Fibroblast of the conjunctiva (primary cell): ENCODE results near the gene SYCP2.

Experiments used
- DNase-seq: peaks from one replicate; pipeline ENCODE4 v3.0.0-alpha.2; 2010; ENCODE audit warnings: low read depth

SYCP2 gene

DNA sequence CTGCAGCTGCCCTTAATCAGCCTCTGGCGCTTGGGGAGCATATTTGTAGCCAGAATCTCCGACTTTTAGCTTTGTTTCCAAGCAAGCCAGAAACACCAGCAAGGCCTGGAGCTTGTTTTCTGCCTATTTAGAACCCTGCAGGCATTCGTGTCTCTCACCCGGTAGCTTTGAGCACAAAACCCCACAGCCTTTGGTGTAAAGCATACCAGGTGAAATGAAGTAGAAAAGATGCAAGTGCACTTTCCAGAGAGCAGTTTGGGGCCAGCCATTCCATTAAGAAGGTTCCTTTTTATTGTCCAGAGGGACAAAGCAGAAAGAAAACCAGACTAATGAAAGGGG, 7.5 kb upstream of the SYCP2 start:
- DNase-seq: no peak

- DNase-seq: peak; percentile 93
Observed at GRCh38 chr20:59940129-59940955, 6.9 kb upstream of the SYCP2 start, which contains the start of the genes FAM217B and PPP1R3D. TSS of gene FAM217B (plus strand) at chr20:59940389. CDS start at chr20:59943944, 3,555 bp downstream. TSS of gene PPP1R3D (minus strand) at chr20:59940305. CDS start at chr20:59939931, 374 bp downstream.

DNA sequence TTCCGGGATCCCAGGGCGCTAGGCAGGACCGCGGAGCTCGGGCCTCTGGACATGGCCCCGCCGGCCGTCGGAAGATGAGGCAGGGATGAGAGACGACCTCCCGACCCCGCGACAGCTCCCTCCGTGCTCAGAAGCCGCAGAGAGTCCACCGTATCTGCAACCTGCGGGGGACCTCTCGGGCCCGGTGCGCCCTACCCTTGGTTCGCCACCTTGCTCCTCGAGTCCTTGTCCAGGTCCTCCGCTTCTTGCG, 6.4 kb upstream of the SYCP2 start:
- DNase-seq: no peak

- DNase-seq: no peak
Observed at GRCh38 chr20:59939052-59939878, 5.8 kb upstream of the SYCP2 start.

- no peak for DNase-seq
Observed at GRCh38 chr20:59938696-59939051, 5.2 kb upstream of the SYCP2 start.

- no peak for DNase-seq
Observed at GRCh38 chr20:59938221-59938620, 4.8 kb upstream of the SYCP2 start.

DNA sequence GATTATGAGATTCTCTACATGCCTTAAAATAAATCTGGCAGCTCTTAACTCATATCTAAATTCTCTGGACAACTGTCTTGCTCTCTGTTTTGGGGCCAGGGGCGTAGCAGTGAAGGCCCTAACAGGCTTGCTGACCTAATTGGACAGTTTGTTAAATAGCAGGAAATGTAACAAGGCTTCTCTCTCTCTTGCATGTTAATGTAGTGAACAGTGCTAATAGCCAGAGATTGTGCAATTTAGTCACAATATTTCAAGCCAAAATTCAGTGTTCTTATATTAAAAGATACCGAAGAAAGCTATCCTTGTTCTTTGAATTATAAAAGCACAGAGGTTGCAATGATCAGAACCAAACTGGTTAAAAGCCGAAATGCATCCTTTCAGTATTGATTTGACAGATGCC, 3.7 kb upstream of the SYCP2 start:
- no peak for DNase-seq

GRCh38 chr20:59936409-59936808, 3.0 kb upstream of the SYCP2 start:
- DNase-seq: no peak

- no peak for DNase-seq
Observed at GRCh38 chr20:59935457-59936185, 2.2 kb upstream of the SYCP2 start.

DNA sequence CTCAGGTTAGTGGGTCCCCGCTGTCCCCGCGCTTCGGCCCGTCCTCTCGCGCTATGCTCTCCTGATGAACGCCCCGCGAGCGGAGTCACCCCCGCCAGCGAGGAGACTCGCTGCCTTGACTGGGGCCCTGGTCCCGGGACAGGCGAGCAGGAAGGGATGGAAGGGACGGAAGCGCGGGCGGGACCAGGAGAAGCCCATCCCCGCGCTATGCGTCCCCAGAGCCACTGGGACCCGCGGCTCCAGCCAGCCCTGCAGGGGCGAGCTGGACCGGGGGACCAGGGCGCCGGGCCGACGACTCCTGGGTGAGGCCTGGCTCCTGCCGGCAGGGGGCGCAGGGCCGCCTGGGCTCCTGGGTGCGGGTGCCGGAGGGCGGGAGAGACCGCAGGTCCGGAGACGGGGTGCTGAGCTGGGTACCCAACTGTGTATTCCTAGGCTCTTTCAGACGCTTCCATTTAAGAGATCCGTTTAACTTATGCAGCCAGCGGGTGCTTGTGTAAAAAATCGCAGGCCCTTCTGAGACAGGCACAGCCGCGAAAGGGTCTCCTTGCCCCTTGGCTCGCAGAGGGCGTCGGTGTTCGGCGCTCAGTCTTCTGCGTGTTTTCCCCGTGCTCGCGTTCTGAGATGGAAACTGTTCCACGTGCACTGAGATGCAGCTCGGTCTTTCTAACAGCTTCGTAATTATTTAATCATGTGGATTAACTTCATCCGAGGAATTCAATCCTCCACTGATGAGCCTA, 580 bp upstream of the SYCP2 start:
- no peak for DNase-seq

GRCh38 chr20:59932616-59933295, 681 bp downstream of the SYCP2 start:
- no peak for DNase-seq

GRCh38 chr20:59931511-59932312, 1.7 kb downstream of the SYCP2 start:
- DNase-seq: no peak

DNA sequence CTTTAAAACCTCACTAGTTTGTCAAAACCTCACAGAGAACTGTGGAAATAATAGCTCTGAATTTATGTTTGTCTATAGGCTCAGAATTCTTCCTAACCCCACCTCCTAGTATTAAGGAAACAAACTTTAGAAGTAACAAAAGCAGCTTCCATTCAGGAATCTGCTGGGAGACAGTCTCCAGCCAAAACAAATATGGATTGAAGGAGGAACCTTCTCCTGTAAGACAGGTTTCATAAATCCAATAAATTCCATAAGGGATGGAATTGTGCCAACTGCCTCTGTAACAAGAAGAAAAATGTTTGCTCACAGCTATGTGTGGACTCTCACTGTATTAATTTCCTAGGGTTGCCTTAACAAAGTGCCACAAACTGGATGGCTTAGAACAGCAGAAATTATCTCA, 7.5 kb downstream of the SYCP2 start:
- no peak for DNase-seq

DNA sequence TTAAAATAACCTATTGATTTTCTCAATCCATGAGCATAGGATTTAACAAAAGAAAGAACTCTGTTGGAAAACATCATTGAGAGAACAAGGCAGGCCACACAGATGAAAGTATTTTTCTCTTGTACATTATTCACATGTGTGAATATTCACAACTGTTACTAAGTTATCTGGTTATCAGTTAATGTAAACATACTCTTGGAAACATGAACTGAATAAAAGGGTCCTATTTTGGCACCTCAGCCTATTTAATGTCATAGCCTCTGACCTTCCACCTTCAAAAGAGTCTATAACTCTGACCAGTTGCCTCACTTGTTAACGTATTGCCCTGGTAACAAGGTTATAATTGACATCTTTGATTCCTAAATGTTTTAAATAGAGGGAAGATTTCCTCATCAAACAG, 8.1 kb downstream of the SYCP2 start:
- no peak for DNase-seq

GRCh38 chr20:59923514-59923913, 9.9 kb downstream of the SYCP2 start:
- no peak for DNase-seq

GRCh38 chr20:59920944-59921343, 12.5 kb downstream of the SYCP2 start:
- DNase-seq: no peak

DNA sequence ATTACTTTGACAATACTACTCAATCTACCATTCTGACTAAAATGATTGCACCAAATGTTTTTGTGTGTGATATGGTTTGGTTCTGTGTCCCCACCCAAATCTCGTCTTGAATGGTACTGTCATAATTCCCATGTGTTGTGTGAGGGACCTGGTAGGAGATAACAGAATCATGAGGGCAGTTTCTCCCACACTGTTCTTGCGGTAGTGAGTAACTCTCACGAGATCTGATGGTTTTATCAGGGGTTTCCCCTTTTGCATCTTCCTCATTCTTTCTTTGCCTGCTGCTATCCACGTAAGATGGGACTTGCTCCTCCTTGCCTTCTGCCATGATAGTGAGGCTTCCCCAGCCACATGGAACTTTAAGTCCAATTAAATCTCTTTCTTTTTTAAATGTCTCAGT, 20.8 kb downstream of the SYCP2 start:
- no peak for DNase-seq

GRCh38 chr20:59911041-59911440, 22.4 kb downstream of the SYCP2 start:
- DNase-seq: no peak

DNA sequence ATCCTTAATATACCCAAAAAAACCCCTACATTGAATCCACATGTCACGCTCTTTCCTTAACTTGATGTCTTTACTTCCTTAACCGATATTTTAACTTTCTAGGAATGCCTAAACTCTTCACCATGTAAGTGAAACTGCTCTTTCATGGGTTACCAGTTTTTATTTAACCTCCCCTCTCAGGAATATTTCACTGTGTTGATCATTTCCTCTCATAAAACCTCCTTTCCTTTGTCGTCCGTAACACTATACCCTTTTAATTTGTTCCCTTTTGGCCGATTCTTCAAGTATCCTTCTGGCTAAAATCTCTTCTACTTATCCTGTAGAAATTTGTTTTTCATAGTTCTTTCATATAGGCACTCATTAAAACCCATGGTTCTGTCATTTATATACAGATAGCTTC, 24.6 kb downstream of the SYCP2 start:
- DNase-seq: no peak

DNA sequence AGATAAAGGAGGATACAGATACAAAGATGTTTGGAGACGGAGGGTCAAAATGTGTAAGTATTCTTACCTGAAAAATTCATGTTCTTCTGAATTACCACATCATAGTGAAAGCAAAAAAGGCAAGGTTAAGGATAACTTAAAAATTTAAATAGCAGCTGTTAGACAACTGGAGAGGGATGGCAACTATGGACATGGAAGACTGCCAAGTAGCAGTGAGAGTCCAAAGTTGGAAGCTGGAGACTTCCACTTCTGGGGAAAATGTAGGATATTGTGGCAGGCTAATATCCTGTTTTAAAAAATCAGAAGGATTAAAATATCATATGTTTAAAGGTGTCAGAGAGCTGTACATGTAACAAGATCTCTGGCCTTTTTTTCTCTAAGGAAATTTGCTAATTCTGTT, 29.8 kb downstream of the SYCP2 start:
- no peak for DNase-seq

- no peak for DNase-seq
Observed at GRCh38 chr20:59902470-59902869, 31.0 kb downstream of the SYCP2 start.
